Measurements from ENCODE around the gene HABP2.

- no peak for TF ChIP-seq CTCF (IDR thresholded peaks at IDR 0.05; ENCODE audit: low read length)
- TF ChIP-seq EZH2 (IDR thresholded peaks at IDR 0.05; ENCODE audit: borderline replicate concordance, low read length): no peak
Measured at GRCh38 chr10:113539789-113540188, 13.1 kb upstream of the HABP2 start.
